Measurements from ENCODE around the gene LNX2.

LNX2 gene

GRCh38 chr13:27549406-27549981 lies 70.8 kb downstream of the LNX2 start:
- peak; percentile 65 for DNase-seq

- DNase-seq, result no peak
Measured at GRCh38 chr13:27542220-27542619, 78.1 kb downstream of the LNX2 start.

GRCh38 chr13:27541386-27541785 lies 78.9 kb downstream of the LNX2 start:
- DNase-seq, result no peak

GRCh38 chr13:27536361-27537101 lies 83.8 kb downstream of the LNX2 start:
- no peak for DNase-seq

- DNase-seq, result no peak
Measured at GRCh38 chr13:27535546-27535945, 84.8 kb downstream of the LNX2 start.

- DNase-seq, result no peak
Measured at GRCh38 chr13:27534981-27535380, 85.3 kb downstream of the LNX2 start.

GRCh38 chr13:27534108-27534980 lies 86.0 kb downstream of the LNX2 start:
- DNase-seq, result no peak

GRCh38 chr13:27533155-27533643 lies 87.1 kb downstream of the LNX2 start:
- DNase-seq, result peak; percentile 68

GRCh38 chr13:27528908-27529307 lies 91.4 kb downstream of the LNX2 start:
- no peak for DNase-seq

GRCh38 chr13:27526516-27526915 lies 93.8 kb downstream of the LNX2 start:
- no peak for DNase-seq

GRCh38 chr13:27524981-27525975 lies 95.1 kb downstream of the LNX2 start:
- no peak for DNase-seq

- no peak for DNase-seq
Measured at GRCh38 chr13:27523346-27524073, 96.8 kb downstream of the LNX2 start.

- DNase-seq, result no peak
Measured at GRCh38 chr13:27522847-27523246, 97.5 kb downstream of the LNX2 start.

- no peak for DNase-seq
Measured at GRCh38 chr13:27516103-27516502, 104.2 kb downstream of the LNX2 start.

- DNase-seq, result peak; percentile 19
Measured at GRCh38 chr13:27510082-27510481, 110.2 kb downstream of the LNX2 start.

GRCh38 chr13:27508802-27509201 lies 111.5 kb downstream of the LNX2 start:
- DNase-seq, result no peak

- no peak for DNase-seq
Measured at GRCh38 chr13:27505792-27506191, 114.5 kb downstream of the LNX2 start.

- peak; percentile 79 for DNase-seq
Measured at GRCh38 chr13:27504868-27505194, 115.5 kb downstream of the LNX2 start.

- DNase-seq, result no peak
Measured at GRCh38 chr13:27504128-27504867, 116.0 kb downstream of the LNX2 start.

- no peak for DNase-seq
Measured at GRCh38 chr13:27500806-27501534, 119.4 kb downstream of the LNX2 start.
